ENCODE data around the gene EPHB3.
A peak's percentile ranks its signal among the peaks of the same experiment; 100 is the strongest.

EPHB3 gene

GRCh38 chr3:184557348-184557950, 4.1 kb upstream of the EPHB3 start:
- DNase-seq = no peak
- Histone ChIP-seq H3K27ac (no peak overlapping the region), H3K27me3 (replicated peaks) (peaks cover 37% of the 10 kb centered on the region), H3K4me3 (ENCODE audit: low read depth, low read length) (no peak overlapping the region), H3K36me3 (replicated peaks) (no peaks in the 10 kb centered on the region)
- TF ChIP-seq CTCF (IDR thresholded peaks at IDR 0.05; ENCODE audit: low read depth, low read length, missing control alignments) = no peak
- in situ Hi-C loops (cut with HindIII; ENCODE audit: low pct_ligation_motif_present, low sequenced_read_pairs) = no loop called here

- TF ChIP-seq CTCF (IDR thresholded peaks at IDR 0.05; ENCODE audit: low read depth, low read length, missing control alignments) = no peak
- in situ Hi-C loops (cut with HindIII; ENCODE audit: low pct_ligation_motif_present, low sequenced_read_pairs) = no loop called here
- Histone ChIP-seq H3K27ac (no peak overlapping the region), H3K4me3 (ENCODE audit: low read depth, low read length) (no peak overlapping the region), H3K36me3 (replicated peaks) (no peaks in the 10 kb centered on the region), H3K27me3 (replicated peaks) (peaks cover 48% of the 10 kb centered on the region)
- no peak for DNase-seq
Observed at GRCh38 chr3:184558726-184559125, 2.9 kb upstream of the EPHB3 start.

GRCh38 chr3:184559336-184559735, 2.2 kb upstream of the EPHB3 start:
- DNase-seq = no peak
- Histone ChIP-seq H3K4me3 (ENCODE audit: low read depth, low read length) (no peak overlapping the region), H3K27me3 (replicated peaks) (peaks cover 48% of the 10 kb centered on the region), H3K36me3 (replicated peaks) (no peaks in the 10 kb centered on the region), H3K27ac (no peak overlapping the region)
- in situ Hi-C loops (cut with HindIII; ENCODE audit: low pct_ligation_motif_present, low sequenced_read_pairs) = no loop called here
- TF ChIP-seq CTCF (IDR thresholded peaks at IDR 0.05; ENCODE audit: low read depth, low read length, missing control alignments) = no peak

- no peak overlapping the region for H3K4me3 ChIP-seq (ENCODE audit: low read depth, low read length)
- no peak for TF ChIP-seq CTCF (IDR thresholded peaks at IDR 0.05; ENCODE audit: low read depth, low read length, missing control alignments)
- H3K27me3 ChIP-seq (replicated peaks) = peaks cover 48% of the 10 kb centered on the region
- DNase-seq = no peak
- in situ Hi-C loops (cut with HindIII; ENCODE audit: low pct_ligation_motif_present, low sequenced_read_pairs) = no loop called here
- no peaks in the 10 kb centered on the region for H3K36me3 ChIP-seq (replicated peaks)
- no peak overlapping the region for H3K27ac ChIP-seq
Observed at GRCh38 chr3:184560531-184560930, 1.1 kb upstream of the EPHB3 start.

- Histone ChIP-seq H3K36me3 (replicated peaks) (no peaks in the 10 kb centered on the region), H3K27ac (no peak overlapping the region), H3K27me3 (replicated peaks) (peaks cover 41% of the 10 kb centered on the region), H3K4me3 (ENCODE audit: low read depth, low read length) (peak overlapping the region; percentile 49)
- no peak for DNase-seq
- in situ Hi-C loops (cut with HindIII; ENCODE audit: low pct_ligation_motif_present, low sequenced_read_pairs) = no loop called here
- TF ChIP-seq CTCF (IDR thresholded peaks at IDR 0.05; ENCODE audit: low read depth, low read length, missing control alignments) = no peak
Observed at GRCh38 chr3:184561913-184562877, 610 bp downstream of the EPHB3 start.

All from brain microvascular endothelial cell (primary cell).